ENCODE measurements around the gene KLF17.

DNA sequence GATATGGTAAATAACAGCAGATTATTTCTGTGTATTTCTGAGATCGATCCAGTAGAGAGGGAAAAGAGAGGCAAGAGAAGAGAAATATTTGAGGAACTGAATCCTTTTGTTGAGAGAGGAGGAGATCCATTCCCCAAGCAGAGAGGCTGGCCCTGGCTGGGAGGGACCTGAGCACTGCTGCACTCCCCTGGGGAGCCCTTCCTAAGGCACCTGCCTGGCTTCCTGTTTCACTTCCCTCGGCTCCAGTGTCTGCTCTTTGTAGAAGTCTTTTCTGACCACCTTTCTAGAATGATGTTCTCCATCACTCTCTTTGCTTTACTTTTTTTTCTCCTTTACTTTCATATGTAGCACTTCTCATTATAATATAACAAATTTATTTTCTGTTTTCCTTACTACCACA, 45.1 kb upstream of the KLF17 start:
- TF ChIP-seq, protein P1, sequence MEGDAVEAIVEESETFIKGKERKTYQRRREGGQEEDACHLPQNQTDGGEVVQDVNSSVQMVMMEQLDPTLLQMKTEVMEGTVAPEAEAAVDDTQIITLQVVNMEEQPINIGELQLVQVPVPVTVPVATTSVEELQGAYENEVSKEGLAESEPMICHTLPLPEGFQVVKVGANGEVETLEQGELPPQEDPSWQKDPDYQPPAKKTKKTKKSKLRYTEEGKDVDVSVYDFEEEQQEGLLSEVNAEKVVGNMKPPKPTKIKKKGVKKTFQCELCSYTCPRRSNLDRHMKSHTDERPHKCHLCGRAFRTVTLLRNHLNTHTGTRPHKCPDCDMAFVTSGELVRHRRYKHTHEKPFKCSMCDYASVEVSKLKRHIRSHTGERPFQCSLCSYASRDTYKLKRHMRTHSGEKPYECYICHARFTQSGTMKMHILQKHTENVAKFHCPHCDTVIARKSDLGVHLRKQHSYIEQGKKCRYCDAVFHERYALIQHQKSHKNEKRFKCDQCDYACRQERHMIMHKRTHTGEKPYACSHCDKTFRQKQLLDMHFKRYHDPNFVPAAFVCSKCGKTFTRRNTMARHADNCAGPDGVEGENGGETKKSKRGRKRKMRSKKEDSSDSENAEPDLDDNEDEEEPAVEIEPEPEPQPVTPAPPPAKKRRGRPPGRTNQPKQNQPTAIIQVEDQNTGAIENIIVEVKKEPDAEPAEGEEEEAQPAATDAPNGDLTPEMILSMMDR (conservative IDR thresholded peaks at IDR 0.05; ENCODE audit: low read length), result no peak
- no peak for TF ChIP-seq EZH2phosphoT487 (IDR thresholded peaks at IDR 0.05; ENCODE audit: borderline replicate concordance, low read depth, low read length)

All from OCI-LY7 (cell line).